Fibroblast of lung (primary cell): ENCODE data around the gene ARF1. TPM values are rescaled to one million over a fixed set of nuclear protein-coding genes. Genes with fewer than 3 reads are reported as not detected.

ENCODE experiments used
- DNase-seq, 2 donors: peaks; one replicate each; pipeline versions ENCODE4 v3.0.0 to v3.0.0-alpha.2; 2010; ENCODE audit warnings: low read depth in 2 of 2
- H2AFZ ChIP-seq: 2 replicates; pipeline ENCODE4 v1.5.1; 2012; ENCODE audit warnings: low read length, control low read depth, inconsistent platforms
- H3K27ac ChIP-seq: 2 replicates; pipeline ENCODE4 v1.5.1; 2011; ENCODE audit warnings: low read length, control low read depth; ENCODE audit not compliant: insufficient read depth
- H3K27me3 ChIP-seq: 2 replicates; pipeline ENCODE4 v1.5.1; 2011; ENCODE audit warnings: mild to moderate bottlenecking, low read length; ENCODE audit not compliant: control insufficient read depth, insufficient read depth
- H3K36me3 ChIP-seq: 2 replicates; pipeline ENCODE4 v1.5.1; 2011; ENCODE audit warnings: low read length; ENCODE audit not compliant: control insufficient read depth, insufficient read depth
- H3K4me1 ChIP-seq: 2 replicates; pipeline ENCODE4 v1.5.1; 2011; ENCODE audit warnings: low read length; ENCODE audit not compliant: control insufficient read depth, insufficient read depth; ENCODE audit errors: extremely low read depth
- H3K4me2 ChIP-seq: 2 replicates; pipeline ENCODE4 v1.5.1; 2011; ENCODE audit warnings: low read length, control low read depth; ENCODE audit not compliant: insufficient read depth; ENCODE audit errors: extremely low read depth
- H3K4me3 ChIP-seq, 4 experiments: fragments of 200-600 bp in 1 of 4; sonication (generic) in 1 of 4; replicated peaks in 1 of 4; 2 replicates each; pipeline ENCODE4 v1.5.1; 2011 to 2016; ENCODE audit warnings: low read length in 4 of 4, low read depth in 3 of 4, mild to moderate bottlenecking in 3 of 4, control low read depth in 2 of 4, inconsistent platforms in 1 of 4, mixed read lengths in 1 of 4; ENCODE audit not compliant: insufficient read depth in 1 of 4; ENCODE audit errors: control extremely low read depth in 1 of 4
- H3K79me2 ChIP-seq: 2 replicates; pipeline ENCODE4 v1.5.1; 2012; ENCODE audit warnings: mild to moderate bottlenecking, low read length, inconsistent platforms; ENCODE audit not compliant: control insufficient read depth, insufficient read depth
- H3K9ac ChIP-seq: 2 replicates; pipeline ENCODE4 v1.5.1; 2011; ENCODE audit warnings: mild to moderate bottlenecking, low read length, control low read depth; ENCODE audit not compliant: insufficient read depth
- H3K9me3 ChIP-seq: 2 replicates; pipeline ENCODE4 v1.5.1; 2012; ENCODE audit warnings: low read depth, low read length; ENCODE audit not compliant: control insufficient read depth, insufficient read depth
- H4K20me1 ChIP-seq: 2 replicates; pipeline ENCODE4 v1.5.1; 2011; ENCODE audit warnings: low read length; ENCODE audit not compliant: control insufficient read depth, insufficient read depth; ENCODE audit errors: extremely low read depth
- CTCF ChIP-seq, 2 donors: IDR thresholded peaks in 1 of 2; conservative IDR thresholded peaks in 1 of 2; 1 replicate in 1 of 2; 2 replicates in 1 of 2; pipeline ENCODE4 v1.5.1; 2011 to 2012; ENCODE audit warnings: low read length in 2 of 2, control low read depth in 1 of 2, inconsistent platforms in 1 of 2, low read depth in 1 of 2, mild to moderate bottlenecking in 1 of 2
- EZH2 ChIP-seq: IDR thresholded peaks from 2 replicates; pipeline ENCODE4 v1.5.1; 2012; ENCODE audit warnings: low read length, control low read depth, mild to moderate bottlenecking; ENCODE audit errors: missing control alignments
- polyA plus RNA-seq, 2 donors: library from polyadenylated mRNA; depleted of rRNA in 1 of 2; stranded (reverse) in 1 of 2; unstranded in 1 of 2; fragments of >200 nt; gene quantifications; 2 replicates each; pipeline ENCODE4 v1.2.1, GENCODE V29; 2011 to 2012; ENCODE audit warnings: missing spikeins in 1 of 2
- total RNA-seq: library from RNA; depleted of rRNA; stranded (reverse); fragments of >200 nt; gene quantifications from 2 replicates; pipeline ENCODE4 v1.2.1, GENCODE V29; 2014

Gene ARF1
- total and polyA plus RNA-seq, 2 donors (not counting 1 experiment from before 2014, with no cell fraction given) = 261 to 546 TPM

GRCh38 chr1:228142155-228142691, 59.7 kb downstream of the ARF1 start:
- Histone ChIP-seq H3K79me2 (peaks cover 70% of the 10 kb centered on the region), H3K4me2 (peak overlapping the region; percentile 95), H3K9me3 (no peaks in the 10 kb centered on the region), H2AFZ (no peak overlapping the region), H3K4me3 (peak overlapping the region in 2 of 4 experiments; percentile 95 to 96), H3K4me1 (peaks cover 13% of the 10 kb centered on the region), H3K36me3 (peaks cover 15% of the 10 kb centered on the region), H3K9ac (no peak overlapping the region), H3K27ac (peak overlapping the region; percentile 98), H3K27me3 (peaks cover 3% of the 10 kb centered on the region), H4K20me1 (no peaks in the 10 kb centered on the region)
- no peak for TF ChIP-seq CTCF (conservative IDR thresholded peaks at IDR 0.05 in 1 of 2, IDR thresholded peaks at IDR 0.05 in 1 of 2; ENCODE audit: low read depth in 1 of 2, low read length in 2 of 2)
- TF ChIP-seq EZH2 = no peak
- DNase-seq = no peak

GRCh38 chr1:228142701-228143136, 60.2 kb downstream of the ARF1 start:
- TF ChIP-seq CTCF (conservative IDR thresholded peaks at IDR 0.05 in 1 of 2, IDR thresholded peaks at IDR 0.05 in 1 of 2; ENCODE audit: low read depth in 1 of 2, low read length in 2 of 2) (no peak), EZH2 (no peak)
- Histone ChIP-seq H3K36me3 (peaks cover 15% of the 10 kb centered on the region), H2AFZ (no peak overlapping the region), H3K27me3 (no peaks in the 10 kb centered on the region), H3K4me2 (peak overlapping the region; percentile 46), H3K27ac (peak overlapping the region; percentile 98), H3K4me3 (peak overlapping the region in 1 of 4 experiments; percentile 95), H4K20me1 (no peaks in the 10 kb centered on the region), H3K4me1 (peaks cover 13% of the 10 kb centered on the region), H3K9me3 (no peaks in the 10 kb centered on the region), H3K9ac (no peak overlapping the region), H3K79me2 (peaks cover 75% of the 10 kb centered on the region)
- no peak for DNase-seq

- Histone ChIP-seq H4K20me1 (no peaks in the 10 kb centered on the region), H3K4me1 (peaks cover 18% of the 10 kb centered on the region), H3K79me2 (peaks cover 81% of the 10 kb centered on the region), H3K4me2 (no peak overlapping the region), H3K27me3 (no peaks in the 10 kb centered on the region), H3K9ac (no peak overlapping the region), H3K27ac (no peak overlapping the region), H3K9me3 (no peaks in the 10 kb centered on the region), H2AFZ (no peak overlapping the region), H3K4me3 (no peak overlapping the region), H3K36me3 (peaks cover 20% of the 10 kb centered on the region)
- TF ChIP-seq CTCF (conservative IDR thresholded peaks at IDR 0.05 in 1 of 2, IDR thresholded peaks at IDR 0.05 in 1 of 2; ENCODE audit: low read depth in 1 of 2, low read length in 2 of 2) (no peak), EZH2 (no peak)
- no peak for DNase-seq
Measured at GRCh38 chr1:228143480-228144192, 61.1 kb downstream of the ARF1 start.
